GM19351 (cell line): ENCODE results near the gene TRIM44.

Experiments
- ATAC-seq: cut with Tn5 transposase; IDR thresholded peaks from one replicate; pipeline ENCODE4 v1.9.1; 2021; ENCODE audit warnings: mild to moderate bottlenecking, moderate library complexity; ENCODE audit not compliant: unreplicated experiment

Gene TRIM44, protein sequence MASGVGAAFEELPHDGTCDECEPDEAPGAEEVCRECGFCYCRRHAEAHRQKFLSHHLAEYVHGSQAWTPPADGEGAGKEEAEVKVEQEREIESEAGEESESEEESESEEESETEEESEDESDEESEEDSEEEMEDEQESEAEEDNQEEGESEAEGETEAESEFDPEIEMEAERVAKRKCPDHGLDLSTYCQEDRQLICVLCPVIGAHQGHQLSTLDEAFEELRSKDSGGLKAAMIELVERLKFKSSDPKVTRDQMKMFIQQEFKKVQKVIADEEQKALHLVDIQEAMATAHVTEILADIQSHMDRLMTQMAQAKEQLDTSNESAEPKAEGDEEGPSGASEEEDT

GRCh38 chr11:35662649-35663407, at the start of gene TRIM44:
Gene TRIM44, plus strand, starts transcription at chr11:35662775. Its CDS starts 337 bp downstream, at chr11:35663112.
- ATAC-seq = peak; percentile 88

DNA sequence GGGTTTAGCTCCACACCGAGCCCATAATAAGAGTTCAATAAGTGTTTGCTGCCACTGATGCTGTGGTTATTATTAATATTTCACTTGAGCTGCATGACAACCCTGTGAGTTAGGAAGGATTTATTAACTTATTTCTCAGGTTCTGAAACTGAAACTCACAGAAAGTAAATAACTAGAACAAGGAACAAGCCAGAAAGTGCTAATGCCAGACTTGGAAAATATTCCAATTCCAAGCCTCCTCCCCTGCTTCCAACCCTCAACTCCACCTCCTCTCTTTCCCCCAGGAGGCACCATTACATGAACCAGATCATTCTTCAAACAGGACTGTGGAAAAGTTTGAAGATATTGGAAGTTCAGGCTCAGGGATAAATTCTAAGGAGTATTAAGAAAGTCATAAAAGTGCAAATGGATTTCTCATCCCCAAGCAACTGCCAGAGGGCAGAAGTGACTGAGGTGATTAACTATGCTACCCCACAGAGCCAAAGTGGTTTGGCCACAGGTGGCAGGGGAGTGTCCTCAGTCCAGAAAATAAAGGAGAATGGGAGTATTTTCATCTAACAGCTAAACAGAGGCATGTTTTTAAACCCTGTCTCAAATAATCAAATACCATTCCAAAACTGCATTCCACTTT, 47.5 kb upstream of the TRIM44 start:
- ATAC-seq = no peak

DNA sequence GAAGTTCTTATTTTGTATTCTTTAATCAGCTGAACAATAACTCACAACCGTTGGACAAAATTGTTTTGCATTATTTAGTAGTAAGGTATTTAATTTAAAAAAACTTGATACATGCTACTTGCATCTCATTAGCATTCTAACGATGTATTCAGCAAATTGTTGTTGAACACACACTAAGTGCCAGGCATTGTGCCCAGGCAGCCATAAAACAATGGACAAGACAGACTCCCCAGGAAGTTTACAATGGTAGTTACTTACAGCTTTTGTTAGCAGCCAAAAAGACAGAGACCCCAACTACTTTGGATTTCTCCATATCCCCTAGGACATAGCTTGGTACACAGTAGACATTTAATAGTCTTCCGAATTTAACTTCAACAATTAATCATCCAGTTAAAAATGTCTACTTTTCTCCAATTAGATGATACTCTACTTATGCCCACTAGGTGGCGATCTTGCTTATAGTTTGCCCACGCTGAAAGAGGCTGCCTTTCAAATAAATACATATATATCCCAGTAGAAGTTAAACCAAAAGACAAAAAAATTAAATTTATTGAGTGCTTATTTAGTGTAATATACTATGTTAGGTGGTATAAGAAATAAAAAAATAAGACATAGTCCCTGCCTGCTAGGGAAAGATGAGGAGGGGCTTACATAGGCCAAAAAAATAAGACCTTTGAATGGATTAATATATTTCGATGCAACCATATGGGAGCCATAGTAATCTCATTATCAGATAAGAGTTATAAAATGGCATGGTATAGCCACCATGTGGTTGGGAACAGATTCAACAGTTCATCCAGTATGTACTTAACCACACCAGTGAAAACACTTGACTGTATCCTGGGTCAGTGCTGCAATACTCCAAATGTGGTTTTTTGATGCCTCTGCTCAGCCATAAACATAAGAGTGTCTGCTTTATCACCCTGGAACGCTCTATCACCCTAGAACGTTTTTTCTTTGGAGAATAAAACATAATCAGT, 46.4 kb upstream of the TRIM44 start:
- ATAC-seq = no peak

DNA sequence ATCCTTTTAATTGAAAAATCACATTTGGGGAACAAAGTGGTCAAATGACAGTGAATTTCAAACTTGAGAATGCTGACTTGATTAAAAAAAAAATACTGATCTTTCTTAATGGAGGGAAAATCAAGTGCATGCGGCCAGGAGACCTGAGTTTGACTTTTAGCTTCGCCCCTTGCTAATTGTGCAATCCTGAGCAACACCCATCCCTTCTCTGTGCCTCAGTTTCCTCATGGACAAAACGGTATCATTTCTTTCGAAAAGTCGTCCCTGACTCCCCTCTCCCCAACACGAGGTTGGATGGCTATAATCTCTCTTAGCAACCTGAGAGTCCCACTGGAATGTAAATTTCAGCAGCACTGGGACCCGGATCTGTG, 45.3 kb upstream of the TRIM44 start:
- ATAC-seq = no peak

DNA sequence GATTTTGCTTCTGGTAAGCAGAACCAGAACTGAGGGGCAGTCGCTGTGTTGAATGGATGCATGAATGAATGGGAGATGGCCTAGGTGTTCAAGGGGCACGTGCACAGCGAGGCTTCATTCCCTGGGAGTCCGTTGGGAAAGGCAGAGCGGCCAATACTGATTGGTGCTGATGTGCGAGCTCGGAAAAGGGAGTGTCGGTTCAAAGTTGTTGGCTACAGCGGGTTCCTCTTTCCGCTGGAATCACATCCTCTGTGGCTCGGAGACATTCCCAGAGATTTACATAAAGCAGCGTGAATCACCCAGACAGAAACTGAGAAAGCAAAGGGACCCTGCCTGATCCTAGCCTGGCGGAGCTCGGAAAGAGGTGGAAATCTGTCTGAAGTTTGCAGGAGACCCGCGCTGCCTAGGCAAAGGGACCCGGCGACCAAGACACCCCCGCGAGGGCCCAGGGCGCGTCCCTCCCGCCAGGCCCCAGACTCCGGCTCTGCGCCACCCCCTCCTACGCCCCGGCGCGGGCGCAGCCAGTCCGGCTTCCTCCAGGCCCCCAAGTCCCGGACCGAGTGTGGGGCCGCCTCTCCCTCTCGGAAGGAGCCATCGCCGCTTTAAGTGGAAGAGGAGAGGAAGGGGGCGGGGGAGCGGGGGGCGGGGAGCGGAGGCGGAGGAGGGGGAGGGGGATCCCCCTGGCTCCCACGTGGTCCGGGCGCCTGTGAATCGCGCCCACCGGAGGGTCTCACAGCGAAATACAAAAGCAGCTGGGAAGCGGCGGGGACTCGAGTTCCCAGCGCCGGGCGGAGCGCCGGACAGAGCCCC, 44.7 kb upstream of the TRIM44 start, which contains the start of gene FJX1:
FJX1 (plus strand) TSS at position 774 of the 810 bp plus-strand sequence. CDS start 177 bp downstream, outside the sequence.
- peak; percentile 30 for ATAC-seq

DNA sequence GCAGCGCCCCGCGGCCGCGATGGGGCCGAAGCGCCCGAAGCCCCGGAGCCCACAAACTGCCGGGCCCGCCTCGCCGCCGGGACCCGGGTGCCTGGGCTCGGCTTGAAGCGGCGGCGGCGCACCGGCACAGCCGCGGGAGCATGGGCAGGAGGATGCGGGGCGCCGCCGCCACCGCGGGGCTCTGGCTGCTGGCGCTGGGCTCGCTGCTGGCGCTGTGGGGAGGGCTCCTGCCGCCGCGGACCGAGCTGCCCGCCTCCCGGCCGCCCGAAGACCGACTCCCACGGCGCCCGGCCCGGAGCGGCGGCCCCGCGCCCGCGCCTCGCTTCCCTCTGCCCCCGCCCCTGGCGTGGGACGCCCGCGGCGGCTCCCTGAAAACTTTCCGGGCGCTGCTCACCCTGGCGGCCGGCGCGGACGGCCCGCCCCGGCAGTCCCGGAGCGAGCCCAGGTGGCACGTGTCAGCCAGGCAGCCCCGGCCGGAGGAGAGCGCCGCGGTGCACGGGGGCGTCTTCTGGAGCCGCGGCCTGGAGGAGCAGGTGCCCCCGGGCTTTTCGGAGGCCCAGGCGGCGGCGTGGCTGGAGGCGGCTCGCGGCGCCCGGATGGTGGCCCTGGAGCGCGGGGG, 44.0 kb upstream of the TRIM44 start:
- peak; percentile 46 for ATAC-seq

GRCh38 chr11:35619116-35619854, 43.3 kb upstream of the TRIM44 start:
- peak; percentile 29 for ATAC-seq

- ATAC-seq = no peak
Observed at GRCh38 chr11:35619855-35620640, 42.5 kb upstream of the TRIM44 start.

GRCh38 chr11:35620795-35621194, 41.8 kb upstream of the TRIM44 start:
- no peak for ATAC-seq

- no peak for ATAC-seq
Observed at GRCh38 chr11:35621620-35622019, 41.0 kb upstream of the TRIM44 start.

DNA sequence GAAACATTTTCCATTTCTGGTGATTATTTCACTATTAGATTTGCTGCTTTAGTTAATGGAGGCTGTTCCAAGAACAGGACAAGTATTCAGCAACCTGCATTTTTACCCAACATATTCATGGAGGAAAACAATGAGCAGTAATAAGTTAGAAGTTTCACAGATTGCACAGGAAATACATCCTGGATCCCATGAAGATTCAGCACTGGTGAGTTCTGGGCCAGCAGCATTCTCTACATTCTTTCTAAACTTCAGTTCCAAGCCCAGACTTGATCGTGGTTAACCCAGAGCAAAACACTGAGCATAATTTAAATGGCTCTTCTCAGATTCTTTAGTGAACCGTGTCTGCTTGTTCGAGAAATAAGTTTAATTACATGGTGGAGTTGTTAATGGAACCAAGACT, 40.5 kb upstream of the TRIM44 start:
- no peak for ATAC-seq

- no peak for ATAC-seq
Observed at GRCh38 chr11:35623621-35624168, 38.9 kb upstream of the TRIM44 start.

DNA sequence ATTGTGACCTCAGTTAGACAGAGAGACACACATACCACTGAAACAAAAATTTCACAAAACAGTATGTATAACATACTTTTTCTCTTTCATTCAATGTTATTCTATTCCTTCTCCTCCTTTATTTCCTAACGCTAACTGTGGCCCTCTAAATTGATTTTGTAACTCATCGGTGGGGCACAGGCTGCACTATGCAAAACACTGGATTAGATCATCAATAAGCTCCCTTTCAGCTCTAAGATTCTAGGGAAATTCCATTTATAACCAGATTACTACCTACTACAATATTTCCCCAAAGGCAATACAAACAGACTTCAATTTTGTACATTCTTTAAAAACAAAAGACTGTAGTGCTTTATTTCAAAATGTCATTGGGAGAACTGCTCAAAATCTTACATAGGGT, 38.3 kb upstream of the TRIM44 start:
- ATAC-seq = no peak

DNA sequence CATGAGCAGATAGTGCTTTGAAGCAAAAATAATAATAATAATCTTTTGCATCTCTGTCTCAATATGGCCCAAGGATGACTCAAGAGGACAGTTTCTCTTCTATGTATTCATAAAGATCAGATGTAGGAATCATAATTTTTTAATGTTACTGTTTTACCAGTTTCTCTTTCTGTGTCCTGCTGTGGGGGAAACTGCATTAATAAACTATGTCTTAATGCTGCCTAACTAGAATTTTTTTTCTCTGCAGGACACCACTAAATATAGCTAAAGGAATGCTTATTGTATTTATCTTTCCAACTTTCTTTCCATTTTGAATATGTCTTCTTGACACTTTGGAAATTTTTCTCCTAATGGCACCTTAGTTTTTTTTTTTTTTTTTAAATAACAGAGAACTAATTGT, 37.8 kb upstream of the TRIM44 start:
- no peak for ATAC-seq

GRCh38 chr11:35626501-35626900, 36.1 kb upstream of the TRIM44 start:
- ATAC-seq = no peak

GRCh38 chr11:35629511-35629910, 33.1 kb upstream of the TRIM44 start:
- no peak for ATAC-seq

DNA sequence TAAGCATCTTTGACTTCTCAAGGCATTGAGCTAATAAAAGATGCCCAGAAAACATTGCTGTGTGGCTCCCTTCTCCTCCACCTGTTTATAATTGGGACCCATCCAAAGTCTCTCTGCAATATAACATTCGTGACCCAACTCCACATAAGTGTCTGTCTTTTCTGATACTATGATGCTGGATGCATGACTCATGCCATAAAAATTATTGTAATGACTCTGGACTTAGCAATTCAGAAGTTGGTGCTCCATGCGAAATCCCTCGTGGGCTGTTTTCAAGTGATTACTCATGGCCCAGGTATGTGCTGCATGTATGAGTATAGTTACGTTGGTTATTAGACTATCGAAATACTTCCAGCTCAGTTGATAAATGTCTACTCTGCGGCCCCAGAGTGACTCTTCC, 32.7 kb upstream of the TRIM44 start:
- ATAC-seq = no peak

- ATAC-seq = no peak
Observed at GRCh38 chr11:35631891-35632290, 30.7 kb upstream of the TRIM44 start.
